Kidney (tissue), 14 donors: ENCODE data around the gene GLIPR2. TPM values are rescaled to one million over a fixed set of nuclear protein-coding genes. Genes with fewer than 3 reads are reported as not detected.

Source experiments
- DNase-seq, 5 donors: peaks; one replicate each; pipeline ENCODE4 v3.0.0-alpha.2; 2013 to 2020
- FAIRE-seq: peaks from 2 replicates; lab custom pipeline; 2012; peaks lifted over from hg19 to GRCh38; lab: Jason Lieb, UNC
- H3K27ac ChIP-seq, 2 donors: one replicate each; pipeline ENCODE4 v1.7.0; 2013; ENCODE audit warnings: low read depth in 2 of 2, low read length in 2 of 2, inconsistent platforms in 1 of 2
- H3K27me3 ChIP-seq: one replicate; pipeline ENCODE4 v1.7.1; 2013; ENCODE audit warnings: low read length, inconsistent platforms; ENCODE audit not compliant: control insufficient read depth, insufficient read depth
- H3K36me3 ChIP-seq, 3 donors: one replicate each; pipeline versions ENCODE4 v1.7.0 to v1.7.1; 2013; ENCODE audit warnings: low read length in 3 of 3, control low read depth in 1 of 3, inconsistent platforms in 1 of 3; ENCODE audit not compliant: insufficient read depth in 3 of 3, control insufficient read depth in 2 of 3
- H3K4me1 ChIP-seq, 3 donors: one replicate each; pipeline versions ENCODE4 v1.7.0 to v1.7.1; 2013; ENCODE audit warnings: low read length in 3 of 3, inconsistent platforms in 1 of 3, low read depth in 1 of 3; ENCODE audit not compliant: control insufficient read depth in 2 of 3, insufficient read depth in 2 of 3
- H3K4me3 ChIP-seq, 3 donors: one replicate each; pipeline versions ENCODE4 v1.7.0 to v1.8.1; 2013; ENCODE audit warnings: low read length in 3 of 3, control low read depth in 1 of 3, inconsistent platforms in 1 of 3
- H3K9ac ChIP-seq, 3 donors: one replicate each; pipeline versions ENCODE4 v1.7.0 to v1.7.1; 2013; ENCODE audit warnings: low read length in 3 of 3, control low read depth in 1 of 3, inconsistent platforms in 1 of 3
- H3K9me3 ChIP-seq, 3 donors: one replicate each; pipeline versions ENCODE4 v1.7.0 to v1.7.1; 2013; ENCODE audit warnings: low read length in 3 of 3, control low read depth in 1 of 3, inconsistent platforms in 1 of 3; ENCODE audit not compliant: control insufficient read depth in 2 of 3, insufficient read depth in 1 of 3
- CTCF ChIP-seq: IDR thresholded peaks from 3 replicates; pipeline ENCODE4 v1.5.1; 2012; ENCODE audit warnings: mild to moderate bottlenecking, moderate library complexity, borderline replicate concordance; ENCODE audit not compliant: insufficient read depth; ENCODE audit errors: extremely low read depth
- intact Hi-C: fragments of 100-400 bp; cut with DNase I; formaldehyde crosslinking; loops from one replicate; pipeline ENCODE4 v1.11.1; 2022
- polyA plus RNA-seq: library from polyadenylated mRNA; stranded (reverse); fragments of 350-450 nt; fragmentation: Illumina TruSeq; extraction: RNeasy Lipid Tissue Mini Kit (QIAGEN cat#74804); gene quantifications from one replicate; pipeline ENCODE4 v1.2.3, GENCODE V29; 2014; ENCODE audit warnings: low read depth, low replicate concordance; ENCODE audit not compliant: insufficient read depth
- total RNA-seq: library from RNA; stranded (reverse); fragmentation: NEBNext Ultra II Directional; extraction: Animal tissue kit (Norgen Biotek cat#: 25700); gene quantifications from one replicate; pipeline ENCODE4 v1.2.1, GENCODE V29; 2021
- donor health status: control.
- donor health status: control.
- donor health status: control.
- donor health status: control.
- donor health status: control.
- donor health status: DM: yes; HTN: yes; CAD: no.
- donor health status: Normal renal cell carcinoma (clear cell type).

The GLIPR2 gene
- total and polyA plus RNA-seq, 2 donors from 2014 or later: 8.3 to 19.6 TPM

- H3K4me3 ChIP-seq: peak overlapping the region; percentile 62 to 66 (median 64)
- DNase-seq: peak in 4 of 5 donors; percentile 42 to 71 (median 56)
- FAIRE-seq: no peak
- no peak overlapping the region for H3K27ac ChIP-seq
- TF ChIP-seq CTCF: no peak
- peaks cover 0 to 8% (median 0%) of the 10 kb centered on the region in 3 donors for H3K4me1 ChIP-seq
- H3K9me3 ChIP-seq: no peaks in the 10 kb centered on the region
- peak overlapping the region; percentile 28 to 76 (median 54) for H3K9ac ChIP-seq
- intact Hi-C loops: no loop called here
- no peaks in the 10 kb centered on the region for H3K36me3 ChIP-seq
- no peaks in the 10 kb centered on the region for H3K27me3 ChIP-seq
Observed at GRCh38 chr9:36137392-36138004, 965 bp downstream of the GLIPR2 start.

DNA sequence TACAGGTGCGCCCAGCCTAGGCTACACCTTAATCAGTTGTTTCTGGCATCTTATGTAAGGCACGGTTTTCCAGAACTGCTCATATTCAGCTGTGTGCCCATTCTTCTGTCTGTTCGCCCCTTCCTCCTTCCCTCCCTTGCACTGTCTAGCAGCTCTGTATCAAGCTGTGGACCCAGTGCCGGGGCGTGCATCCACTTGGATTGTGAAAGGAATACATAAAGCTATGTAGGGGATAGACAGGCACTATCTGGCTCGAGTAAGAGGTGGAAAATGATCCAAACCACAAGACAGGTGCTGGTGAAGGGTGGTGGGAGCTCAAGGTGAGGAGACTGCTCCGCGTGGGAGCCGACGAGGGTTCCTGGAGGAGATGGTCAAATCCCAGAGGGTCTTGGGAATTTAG lies 2.0 kb downstream of the GLIPR2 start:
- DNase-seq: peak in 1 of 5 donors; percentile 32
- TF ChIP-seq CTCF: no peak
- Histone ChIP-seq H3K36me3 (no peaks in the 10 kb centered on the region), H3K4me1 (peaks cover 0 to 14% (median 3%) of the 10 kb centered on the region in 3 donors), H3K9me3 (no peaks in the 10 kb centered on the region), H3K27me3 (no peaks in the 10 kb centered on the region), H3K4me3 (no peak overlapping the region), H3K9ac (no peak overlapping the region), H3K27ac (no peak overlapping the region)
- no peak for FAIRE-seq
- intact Hi-C loops: no loop called here

DNA sequence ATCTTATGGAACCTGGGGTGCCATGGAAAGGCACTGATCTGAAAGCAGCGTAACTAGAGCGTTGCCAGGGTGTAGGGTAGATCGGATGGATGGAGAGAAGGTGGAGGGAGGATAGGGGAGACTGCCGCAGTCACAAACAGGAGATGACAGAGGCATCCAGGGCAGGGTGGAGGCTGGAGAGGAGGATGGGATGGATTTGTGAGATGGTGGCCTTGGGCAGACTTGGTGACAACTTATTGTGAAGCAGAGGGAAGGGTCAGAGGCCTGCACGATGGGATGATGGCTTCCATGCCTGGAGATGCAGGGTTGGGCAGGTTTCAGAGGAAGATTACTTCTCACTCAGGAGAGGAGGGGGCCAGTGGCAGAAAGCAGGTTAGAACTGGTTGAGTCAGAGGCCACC lies 2.4 kb downstream of the GLIPR2 start:
- Histone ChIP-seq H3K4me1 (peaks cover 0 to 14% (median 3%) of the 10 kb centered on the region in 3 donors), H3K4me3 (no peak overlapping the region), H3K27me3 (no peaks in the 10 kb centered on the region), H3K36me3 (no peaks in the 10 kb centered on the region), H3K9me3 (no peaks in the 10 kb centered on the region), H3K9ac (no peak overlapping the region), H3K27ac (no peak overlapping the region)
- intact Hi-C loops: no loop called here
- DNase-seq (peak in 1 of 5 donors; percentile 23), FAIRE-seq (no peak)
- no peak for TF ChIP-seq CTCF
